DND-41 (cell line): Measurements from ENCODE around the gene BNIP2.
A peak's percentile ranks its signal among the peaks of the same experiment; 100 is the strongest.

Experiments
- ATAC-seq: fragments of 200-7000 bp; cut with Tn5 transposase; 3 replicates; pipeline ENCODE4 v1.9.1; 2021; ENCODE audit warnings: low read depth; ENCODE audit not compliant: insufficient read depth
- DNase-seq: peaks from one replicate; pipeline ENCODE4 v3.0.0-alpha.2; 2020
- H2AFZ ChIP-seq: 2 replicates; pipeline ENCODE4 v1.6.0; 2012; ENCODE audit warnings: low read depth, low read length
- H3K27ac ChIP-seq: 2 replicates; pipeline ENCODE4 v1.5.1; 2012; ENCODE audit warnings: low read length, inconsistent platforms
- H3K27me3 ChIP-seq: fragments of 200-600 bp; sonication (generic); 2 replicates; pipeline ENCODE4 v1.6.0; 2012; ENCODE audit warnings: low read length, mild to moderate bottlenecking, inconsistent platforms; ENCODE audit not compliant: insufficient read depth, poor library complexity
- H3K36me3 ChIP-seq: 2 replicates; pipeline ENCODE4 v1.5.1; 2012; ENCODE audit warnings: low read length, inconsistent platforms; ENCODE audit not compliant: insufficient read depth
- H3K4me1 ChIP-seq: 2 replicates; pipeline ENCODE4 v1.5.1; 2012; ENCODE audit warnings: mild to moderate bottlenecking, low read length; ENCODE audit not compliant: insufficient read depth
- H3K4me2 ChIP-seq: 2 replicates; pipeline ENCODE4 v1.6.0; 2012; ENCODE audit warnings: mild to moderate bottlenecking, moderate library complexity, low read length, inconsistent platforms; ENCODE audit not compliant: insufficient read depth
- H3K4me3 ChIP-seq, 2 experiments: fragments of 200-600 bp in 1 of 2; shearing (Covaris generic) in 1 of 2; 2 replicates each; pipeline ENCODE4 v1.5.1; 2012 to 2016; ENCODE audit warnings: inconsistent platforms in 2 of 2, low read length in 2 of 2, mild to moderate bottlenecking in 2 of 2, low read depth in 1 of 2, moderate library complexity in 1 of 2
- H3K79me2 ChIP-seq: 2 replicates; pipeline ENCODE4 v1.6.0; 2012; ENCODE audit warnings: low read length, inconsistent platforms; ENCODE audit not compliant: insufficient read depth
- H3K9ac ChIP-seq: 2 replicates; pipeline ENCODE4 v1.6.0; 2012; ENCODE audit warnings: low read depth, mild to moderate bottlenecking, inconsistent platforms, low read length, moderate library complexity
- H3K9me3 ChIP-seq: 2 replicates; pipeline ENCODE4 v1.5.1; 2012; ENCODE audit warnings: low read length, moderate library complexity, mild to moderate bottlenecking, inconsistent platforms; ENCODE audit not compliant: insufficient read depth, severe bottlenecking
- H4K20me1 ChIP-seq: 2 replicates; pipeline ENCODE4 v1.6.0; 2012; ENCODE audit warnings: low read length; ENCODE audit not compliant: insufficient read depth
- EZH2 ChIP-seq: IDR thresholded peaks from 3 replicates; pipeline ENCODE4 v1.6.1; 2012; ENCODE audit warnings: borderline replicate concordance, low read depth, mild to moderate bottlenecking, moderate library complexity, low read length, inconsistent platforms; ENCODE audit not compliant: severe bottlenecking
- TF ChIP-seq, protein P1 (sequence below): IDR thresholded peaks from 2 replicates; pipeline ENCODE4 v1.5.1; 2012; ENCODE audit warnings: borderline replicate concordance, low read length, moderate library complexity, mild to moderate bottlenecking; ENCODE audit not compliant: poor library complexity, severe bottlenecking; ENCODE audit errors: extremely low read depth

The BNIP2 gene

DNA sequence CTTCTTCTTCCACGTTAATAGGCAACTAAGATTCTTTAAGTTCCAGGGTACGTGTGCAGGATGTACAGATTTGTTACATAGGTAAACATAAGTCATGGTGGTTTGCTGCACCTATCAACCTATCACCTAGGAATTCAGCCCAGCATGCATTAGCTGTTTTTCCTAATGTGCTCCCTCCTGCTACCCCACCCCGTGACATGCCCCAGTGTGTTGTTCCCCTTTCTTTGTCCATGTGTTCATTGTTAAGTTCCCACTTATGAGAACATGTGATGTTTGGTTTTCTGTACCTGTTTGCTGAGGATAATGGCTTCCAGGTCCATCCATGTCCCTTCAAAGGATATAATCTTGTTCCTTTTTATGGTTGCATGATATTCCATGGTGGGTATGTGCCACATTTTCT, 52.9 kb downstream of the BNIP2 start:
- Histone ChIP-seq H3K4me2 (no peak overlapping the region), H3K4me3 (no peak overlapping the region), H2AFZ (no peak overlapping the region), H3K27me3 (no peaks in the 10 kb centered on the region), H3K4me1 (no peaks in the 10 kb centered on the region), H3K36me3 (peaks cover 23% of the 10 kb centered on the region; the same call in 1 of the 2 replicates), H3K9me3 (no peaks in the 10 kb centered on the region), H3K79me2 (no peaks in the 10 kb centered on the region), H4K20me1 (no peaks in the 10 kb centered on the region), H3K9ac (no peak overlapping the region), H3K27ac (no peak overlapping the region)
- DNase-seq (no peak), ATAC-seq (no peak)
- TF ChIP-seq, protein P1, sequence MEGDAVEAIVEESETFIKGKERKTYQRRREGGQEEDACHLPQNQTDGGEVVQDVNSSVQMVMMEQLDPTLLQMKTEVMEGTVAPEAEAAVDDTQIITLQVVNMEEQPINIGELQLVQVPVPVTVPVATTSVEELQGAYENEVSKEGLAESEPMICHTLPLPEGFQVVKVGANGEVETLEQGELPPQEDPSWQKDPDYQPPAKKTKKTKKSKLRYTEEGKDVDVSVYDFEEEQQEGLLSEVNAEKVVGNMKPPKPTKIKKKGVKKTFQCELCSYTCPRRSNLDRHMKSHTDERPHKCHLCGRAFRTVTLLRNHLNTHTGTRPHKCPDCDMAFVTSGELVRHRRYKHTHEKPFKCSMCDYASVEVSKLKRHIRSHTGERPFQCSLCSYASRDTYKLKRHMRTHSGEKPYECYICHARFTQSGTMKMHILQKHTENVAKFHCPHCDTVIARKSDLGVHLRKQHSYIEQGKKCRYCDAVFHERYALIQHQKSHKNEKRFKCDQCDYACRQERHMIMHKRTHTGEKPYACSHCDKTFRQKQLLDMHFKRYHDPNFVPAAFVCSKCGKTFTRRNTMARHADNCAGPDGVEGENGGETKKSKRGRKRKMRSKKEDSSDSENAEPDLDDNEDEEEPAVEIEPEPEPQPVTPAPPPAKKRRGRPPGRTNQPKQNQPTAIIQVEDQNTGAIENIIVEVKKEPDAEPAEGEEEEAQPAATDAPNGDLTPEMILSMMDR, result no peak

DNA sequence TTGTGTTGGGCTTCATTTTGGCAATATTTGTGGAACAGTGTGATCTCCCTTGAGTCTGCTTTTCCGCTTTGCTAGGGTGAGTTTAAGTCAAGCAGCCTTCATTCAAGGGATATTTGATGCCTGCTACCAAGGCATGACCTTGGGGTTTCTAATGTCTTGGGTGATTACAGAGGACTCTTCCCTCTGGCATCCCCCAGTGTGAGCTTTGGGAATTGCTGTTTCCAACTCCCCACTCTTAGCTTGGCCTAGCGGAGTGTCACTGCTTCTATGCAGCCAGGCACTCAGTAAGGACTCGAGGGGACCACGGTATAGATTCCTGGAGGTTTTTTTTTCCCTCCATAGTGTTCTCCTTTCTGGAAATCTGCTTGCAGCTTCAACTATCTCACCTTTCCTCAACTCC, 56.4 kb downstream of the BNIP2 start:
- DNase-seq (no peak), ATAC-seq (no peak)
- no peak for TF ChIP-seq EZH2
- TF ChIP-seq, protein P1, result peak; percentile 34
- no peaks in the 10 kb centered on the region for H3K79me2 ChIP-seq
- peaks cover 6% of the 10 kb centered on the region; the same call in 1 of the 2 replicates for H3K36me3 ChIP-seq
- H3K9me3 ChIP-seq, result no peaks in the 10 kb centered on the region
- H4K20me1 ChIP-seq, result no peaks in the 10 kb centered on the region
- H3K4me2 ChIP-seq, result no peak overlapping the region
- no peaks in the 10 kb centered on the region for H3K27me3 ChIP-seq
- H2AFZ ChIP-seq, result no peak overlapping the region
- H3K4me3 ChIP-seq, result no peak overlapping the region
- H3K9ac ChIP-seq, result no peak overlapping the region
- H3K27ac ChIP-seq, result no peak overlapping the region
- H3K4me1 ChIP-seq, result no peaks in the 10 kb centered on the region

DNA sequence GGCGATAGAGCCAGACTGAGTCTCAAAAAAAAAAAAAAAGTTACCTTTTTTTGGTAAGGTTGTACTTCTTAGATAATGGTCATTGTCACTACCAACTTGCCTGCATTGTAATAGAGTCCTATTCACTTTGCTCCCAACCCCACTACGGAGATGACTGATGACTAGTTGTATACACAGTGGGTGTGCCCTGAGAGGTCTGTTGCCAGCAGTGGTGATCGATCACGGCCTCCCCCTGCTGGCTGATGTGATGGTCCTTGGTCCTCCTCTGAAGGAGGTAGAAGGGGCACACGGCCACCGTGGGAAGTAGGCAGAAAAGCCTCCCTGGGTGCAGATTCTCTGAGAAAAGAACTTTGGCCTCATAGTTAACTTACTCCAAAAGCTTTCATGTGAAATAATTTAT, 66.8 kb downstream of the BNIP2 start:
- H3K36me3 ChIP-seq, result no peaks in the 10 kb centered on the region
- no peaks in the 10 kb centered on the region for H4K20me1 ChIP-seq
- peak; percentile 26 for DNase-seq
- ATAC-seq, result peak; percentile 39; the same call in 1 of the 3 replicates
- H3K4me1 ChIP-seq, result no peaks in the 10 kb centered on the region
- no peak overlapping the region for H2AFZ ChIP-seq
- H3K9ac ChIP-seq, result no peak overlapping the region
- H3K27me3 ChIP-seq, result no peaks in the 10 kb centered on the region
- H3K9me3 ChIP-seq, result no peaks in the 10 kb centered on the region
- no peak overlapping the region for H3K4me3 ChIP-seq
- H3K79me2 ChIP-seq, result no peaks in the 10 kb centered on the region
- no peak overlapping the region for H3K27ac ChIP-seq
- no peak overlapping the region for H3K4me2 ChIP-seq
- TF ChIP-seq, protein P1, result peak; percentile 33
- no peak for TF ChIP-seq EZH2

DNA sequence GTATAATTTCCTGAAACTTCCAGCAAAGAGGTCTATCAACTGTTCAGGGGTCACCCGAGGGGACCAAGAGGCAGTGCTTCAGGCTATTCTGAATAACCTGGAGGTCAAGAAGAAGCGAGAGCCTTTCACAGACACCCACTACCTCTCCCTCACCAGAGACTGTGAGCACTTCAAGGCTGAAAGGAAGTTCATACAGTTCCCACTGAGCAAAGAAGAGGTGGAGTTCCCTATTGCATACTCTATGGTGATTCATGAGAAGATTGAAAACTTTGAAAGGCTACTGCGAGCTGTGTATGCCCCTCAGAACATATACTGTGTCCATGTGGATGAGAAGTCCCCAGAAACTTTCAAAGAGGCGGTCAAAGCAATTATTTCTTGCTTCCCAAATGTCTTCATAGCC, 70.7 kb downstream of the BNIP2 start:
- no peak overlapping the region for H3K27ac ChIP-seq
- TF ChIP-seq, protein P1, result no peak
- no peak for TF ChIP-seq EZH2
- no peaks in the 10 kb centered on the region for H4K20me1 ChIP-seq
- H3K4me1 ChIP-seq, result no peaks in the 10 kb centered on the region
- DNase-seq (no peak), ATAC-seq (no peak)
- H3K4me2 ChIP-seq, result no peak overlapping the region
- no peaks in the 10 kb centered on the region for H3K27me3 ChIP-seq
- H3K79me2 ChIP-seq, result no peaks in the 10 kb centered on the region
- H2AFZ ChIP-seq, result no peak overlapping the region
- no peak overlapping the region for H3K4me3 ChIP-seq
- H3K36me3 ChIP-seq, result no peaks in the 10 kb centered on the region
- H3K9me3 ChIP-seq, result no peaks in the 10 kb centered on the region
- no peak overlapping the region for H3K9ac ChIP-seq
